HUES6 (cell line): ENCODE data around the gene MYO9B.

Experiments used
- H3K27ac ChIP-seq: 2 replicates; pipeline ENCODE4 v1.7.0; 2013; ENCODE audit warnings: low read depth, mild to moderate bottlenecking, low read length, inconsistent platforms
- H3K27me3 ChIP-seq: 2 replicates; pipeline ENCODE4 v1.6.1; 2013; ENCODE audit warnings: low read length; ENCODE audit not compliant: control insufficient read depth, insufficient read depth
- H3K36me3 ChIP-seq: 2 replicates; pipeline ENCODE4 v1.6.1; 2013; ENCODE audit warnings: low read length; ENCODE audit not compliant: control insufficient read depth, insufficient read depth
- H3K4me1 ChIP-seq: 2 replicates; pipeline ENCODE4 v1.6.1; 2013; ENCODE audit warnings: low read length; ENCODE audit not compliant: control insufficient read depth, insufficient read depth
- H3K4me3 ChIP-seq: 2 replicates; pipeline ENCODE4 v1.5.1; 2013; ENCODE audit warnings: low read depth, low read length
- H3K9ac ChIP-seq: one replicate; pipeline ENCODE4 v1.6.1; 2013; ENCODE audit warnings: mild to moderate bottlenecking, low read length
- H3K9me3 ChIP-seq: 2 replicates; pipeline ENCODE4 v1.6.1; 2013; ENCODE audit warnings: low read depth, low read length; ENCODE audit not compliant: control insufficient read depth, insufficient read depth

The MYO9B gene

GRCh38 chr19:17235971-17236777 is 160.6 kb downstream of the MYO9B start:
- Histone ChIP-seq H3K27me3 (no peaks in the 10 kb centered on the region), H3K4me3 (peak overlapping the region; percentile 94), H3K9ac (peak overlapping the region; percentile 72), H3K36me3 (peaks cover 62% of the 10 kb centered on the region), H3K4me1 (peaks cover 17% of the 10 kb centered on the region), H3K27ac (peak overlapping the region; percentile 91), H3K9me3 (no peaks in the 10 kb centered on the region)

- Histone ChIP-seq H3K4me1 (peaks cover 22% of the 10 kb centered on the region), H3K27ac (peak overlapping the region; percentile 18), H3K9me3 (no peaks in the 10 kb centered on the region), H3K4me3 (peak overlapping the region; percentile 34; the same call in 1 of the 2 replicates), H3K36me3 (peaks cover 55% of the 10 kb centered on the region), H3K27me3 (no peaks in the 10 kb centered on the region), H3K9ac (no peak overlapping the region)
These were observed 161.4 kb downstream of the MYO9B start for GRCh38 chr19:17236811-17237543.

GRCh38 chr19:17237747-17238706 is 162.4 kb downstream of the MYO9B start:
- Histone ChIP-seq H3K4me1 (peaks cover 30% of the 10 kb centered on the region), H3K27me3 (no peaks in the 10 kb centered on the region), H3K9me3 (no peaks in the 10 kb centered on the region), H3K36me3 (peaks cover 45% of the 10 kb centered on the region), H3K4me3 (no peak overlapping the region), H3K9ac (no peak overlapping the region), H3K27ac (no peak overlapping the region)

- Histone ChIP-seq H3K9me3 (no peaks in the 10 kb centered on the region), H3K36me3 (peaks cover 29% of the 10 kb centered on the region), H3K9ac (peak overlapping the region; percentile 30), H3K4me3 (no peak overlapping the region), H3K27ac (no peak overlapping the region), H3K4me1 (peaks cover 29% of the 10 kb centered on the region), H3K27me3 (no peaks in the 10 kb centered on the region)
These were observed 164.6 kb downstream of the MYO9B start for GRCh38 chr19:17240062-17240752.

GRCh38 chr19:17240826-17241399 is 165.3 kb downstream of the MYO9B start:
- Histone ChIP-seq H3K4me1 (peaks cover 29% of the 10 kb centered on the region), H3K27me3 (no peaks in the 10 kb centered on the region), H3K36me3 (peaks cover 29% of the 10 kb centered on the region), H3K9ac (no peak overlapping the region), H3K9me3 (no peaks in the 10 kb centered on the region), H3K4me3 (no peak overlapping the region), H3K27ac (no peak overlapping the region)

GRCh38 chr19:17242431-17243208 is 167.0 kb downstream of the MYO9B start:
- Histone ChIP-seq H3K27ac (no peak overlapping the region), H3K9ac (peak overlapping the region; percentile 27)

GRCh38 chr19:17243211-17243829 is 167.7 kb downstream of the MYO9B start:
- Histone ChIP-seq H3K4me1 (peaks cover 38% of the 10 kb centered on the region), H3K9ac (peak overlapping the region; percentile 86), H3K4me3 (peak overlapping the region; percentile 99), H3K27ac (peak overlapping the region; percentile 85; the same call in 1 of the 2 replicates), H3K9me3 (no peaks in the 10 kb centered on the region), H3K36me3 (peaks cover 16% of the 10 kb centered on the region), H3K27me3 (no peaks in the 10 kb centered on the region)

More at GRCh38 chr19:17242431-17243208, 167.0 kb downstream of the MYO9B start:
- Histone ChIP-seq H3K9me3 (no peaks in the 10 kb centered on the region), H3K4me3 (peak overlapping the region; percentile 99), H3K27me3 (no peaks in the 10 kb centered on the region), H3K36me3 (peaks cover 23% of the 10 kb centered on the region), H3K4me1 (peaks cover 31% of the 10 kb centered on the region)

GRCh38 chr19:17243830-17244617 is 168.4 kb downstream of the MYO9B start:
- H3K27me3 ChIP-seq = no peaks in the 10 kb centered on the region
- H3K36me3 ChIP-seq = peaks cover 12% of the 10 kb centered on the region
- peak overlapping the region; percentile 99 for H3K4me3 ChIP-seq
- peaks cover 45% of the 10 kb centered on the region for H3K4me1 ChIP-seq
- no peaks in the 10 kb centered on the region for H3K9me3 ChIP-seq
- H3K27ac ChIP-seq = peak overlapping the region; percentile 85
- peak overlapping the region; percentile 86 for H3K9ac ChIP-seq
